Measurements from ENCODE around the gene DNAJB11. TPM values are rescaled to one million over a fixed set of nuclear protein-coding genes. Genes with fewer than 3 reads are reported as not detected.
A peak's percentile ranks its signal among the peaks of the same experiment; 100 is the strongest.

Gene DNAJB11
- total RNA-seq, 1 experiment from 2014 or later, result 54.3 TPM

DNA sequence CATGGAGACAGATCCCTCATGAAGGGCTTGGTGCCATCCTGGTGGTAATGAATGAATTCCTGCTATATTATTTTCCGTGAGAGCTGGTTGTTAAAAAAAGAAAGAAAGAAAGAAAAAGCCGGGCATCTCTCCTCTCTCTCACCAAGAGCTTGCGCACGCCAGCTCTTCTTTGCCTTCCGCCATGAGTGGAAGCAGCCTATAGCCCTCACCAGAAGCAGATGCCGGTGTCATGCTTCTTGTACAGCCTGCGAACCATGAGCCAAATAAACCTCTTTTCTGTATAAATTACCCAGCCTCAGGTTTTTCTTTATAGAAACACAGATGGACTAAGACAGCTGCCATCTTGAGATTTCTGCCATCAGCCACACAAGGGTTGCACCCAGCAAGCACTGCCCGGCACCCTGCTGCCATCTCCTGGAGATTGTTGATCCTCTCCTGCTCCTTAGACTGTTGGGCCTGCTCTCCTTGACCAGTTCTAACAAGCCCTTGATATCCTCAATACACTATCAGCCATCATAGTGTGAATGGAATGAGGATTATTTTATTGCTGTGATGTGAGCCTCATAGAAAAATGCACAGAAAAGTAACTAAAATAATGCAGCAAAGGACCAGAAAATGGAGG, 38.8 kb downstream of the DNAJB11 start:
- Histone ChIP-seq H3K9me2 (ENCODE audit: insufficient read depth) (no peaks in the 10 kb centered on the region), H3K79me2 (ENCODE audit: insufficient read depth, low read length) (no peaks in the 10 kb centered on the region), H3K27ac (ENCODE audit: low read depth, low read length) (no peak overlapping the region), H3K9me3 (ENCODE audit: control insufficient read depth in 1 of 2, insufficient read depth in 1 of 2, low read depth in 1 of 2, low read length in 2 of 2) (no peaks in the 10 kb centered on the region), H3K4me1 (ENCODE audit: control insufficient read depth in 1 of 2, insufficient read depth in 2 of 2, low read length in 2 of 2) (peaks cover 0 to 1% of the 10 kb centered on the region in 2 experiments; a peak in 1 of 4 replicates), H3K36me3 (ENCODE audit: control insufficient read depth in 1 of 2, insufficient read depth in 2 of 2, low read length in 2 of 2) (no peaks in the 10 kb centered on the region), H3K27me3 (ENCODE audit: insufficient read depth, low read length) (no peaks in the 10 kb centered on the region), H4K20me1 (ENCODE audit: insufficient read depth) (no peaks in the 10 kb centered on the region), H3K4me2 (ENCODE audit: low read length) (no peak overlapping the region), H2AFZ (ENCODE audit: low read depth, low read length, poor library complexity, severe bottlenecking) (peak overlapping the region; percentile 54), H3K4me3 (replicated peaks in 1 of 2; ENCODE audit: low read depth in 1 of 2, low read length in 2 of 2) (no peak overlapping the region), H3K9ac (ENCODE audit: low read length) (no peak overlapping the region)
- no TSS peak for BruUV-seq (replicated peaks)
- peak; percentile 97 for ATAC-seq
- DNase-seq (ENCODE audit: low read depth, low spot score), result peak; percentile 41
- RAD21 ChIA-PET (ENCODE audit: low non-redundant PET in 1 of 2, low total read pairs in 2 of 2, uncharacterized antibody in 2 of 2, unreplicated experiment in 2 of 2), result no interaction called here
- TF ChIP-seq RAD21 (IDR thresholded peaks at IDR 0.05; ENCODE audit: low read depth) (peak; percentile 68), YY1 (IDR thresholded peaks at IDR 0.05; ENCODE audit: extremely low read depth, insufficient replicate concordance, low read depth, low read length) (peak; percentile 65), EZH2phosphoT487 (IDR thresholded peaks at IDR 0.05; ENCODE audit: borderline replicate concordance) (no peak), JUND (IDR thresholded peaks at IDR 0.05) (no peak)
- TF ChIP-seq, protein P1, sequence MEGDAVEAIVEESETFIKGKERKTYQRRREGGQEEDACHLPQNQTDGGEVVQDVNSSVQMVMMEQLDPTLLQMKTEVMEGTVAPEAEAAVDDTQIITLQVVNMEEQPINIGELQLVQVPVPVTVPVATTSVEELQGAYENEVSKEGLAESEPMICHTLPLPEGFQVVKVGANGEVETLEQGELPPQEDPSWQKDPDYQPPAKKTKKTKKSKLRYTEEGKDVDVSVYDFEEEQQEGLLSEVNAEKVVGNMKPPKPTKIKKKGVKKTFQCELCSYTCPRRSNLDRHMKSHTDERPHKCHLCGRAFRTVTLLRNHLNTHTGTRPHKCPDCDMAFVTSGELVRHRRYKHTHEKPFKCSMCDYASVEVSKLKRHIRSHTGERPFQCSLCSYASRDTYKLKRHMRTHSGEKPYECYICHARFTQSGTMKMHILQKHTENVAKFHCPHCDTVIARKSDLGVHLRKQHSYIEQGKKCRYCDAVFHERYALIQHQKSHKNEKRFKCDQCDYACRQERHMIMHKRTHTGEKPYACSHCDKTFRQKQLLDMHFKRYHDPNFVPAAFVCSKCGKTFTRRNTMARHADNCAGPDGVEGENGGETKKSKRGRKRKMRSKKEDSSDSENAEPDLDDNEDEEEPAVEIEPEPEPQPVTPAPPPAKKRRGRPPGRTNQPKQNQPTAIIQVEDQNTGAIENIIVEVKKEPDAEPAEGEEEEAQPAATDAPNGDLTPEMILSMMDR (IDR thresholded peaks at IDR 0.05 in 2 of 3, conservative IDR thresholded peaks at IDR 0.05 in 1 of 3; ENCODE audit: borderline replicate concordance in 1 of 3, insufficient read depth in 1 of 3, low read depth in 2 of 3, low read length in 2 of 3), result peak; percentile 47 to 55 (median 50); a peak in 5 of 6 replicates
- POLR2A ChIA-PET, result interaction anchor here (1.4 kb wide), 1 partner anchor 39 kb away, joined by 7 read pairs; the partner anchor contains the start of gene DNAJB11
- intact Hi-C loops (cut with micrococcal nuclease), result no loop called here
- CTCF ChIA-PET, result interaction anchor here (1.0 to 8.4 kb wide), 6 partner anchors 9 to 632 kb away, joined by 3 to 64 read pairs (median 6); no protein-coding TSS in a partner anchor

DNA sequence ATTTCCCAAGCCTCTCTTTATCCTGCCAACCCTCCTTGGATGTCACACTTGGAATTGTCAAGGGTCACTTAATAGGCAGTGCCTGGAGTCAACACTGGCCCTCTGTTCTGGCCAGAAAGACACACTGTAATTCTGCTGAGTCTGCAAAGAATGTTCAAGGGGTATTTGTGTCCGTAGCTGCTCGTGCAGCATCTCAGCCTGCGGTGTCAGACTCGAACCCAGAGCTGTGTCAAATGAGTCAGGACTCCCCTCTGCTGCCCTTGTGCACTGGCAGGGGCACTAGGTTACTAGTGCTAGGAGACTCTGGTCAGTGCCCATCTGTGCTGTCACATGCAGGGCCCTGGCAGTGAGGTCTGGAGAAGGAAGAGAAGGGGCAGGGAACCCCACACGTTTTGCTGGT, 41.5 kb downstream of the DNAJB11 start:
- no peak overlapping the region for H2AFZ ChIP-seq (ENCODE audit: low read depth, low read length, poor library complexity, severe bottlenecking)
- BruUV-seq (replicated peaks), result no TSS peak
- no peak overlapping the region for H3K4me3 ChIP-seq (replicated peaks in 1 of 2; ENCODE audit: low read depth in 1 of 2, low read length in 2 of 2)
- no peaks in the 10 kb centered on the region for H3K36me3 ChIP-seq (ENCODE audit: control insufficient read depth in 1 of 2, insufficient read depth in 2 of 2, low read length in 2 of 2)
- no peaks in the 10 kb centered on the region for H3K79me2 ChIP-seq (ENCODE audit: insufficient read depth, low read length)
- no peaks in the 10 kb centered on the region for H3K27me3 ChIP-seq (ENCODE audit: insufficient read depth, low read length)
- no peaks in the 10 kb centered on the region for H3K9me2 ChIP-seq (ENCODE audit: insufficient read depth)
- DNase-seq (ENCODE audit: low read depth, low spot score) (no peak), ATAC-seq (no peak)
- H3K9ac ChIP-seq (ENCODE audit: low read length), result no peak overlapping the region
- H3K4me2 ChIP-seq (ENCODE audit: low read length), result no peak overlapping the region
- H3K27ac ChIP-seq (ENCODE audit: low read depth, low read length), result no peak overlapping the region
- H3K4me1 ChIP-seq (ENCODE audit: control insufficient read depth in 1 of 2, insufficient read depth in 2 of 2, low read length in 2 of 2), result peaks cover 0 to 14% of the 10 kb centered on the region in 2 experiments; a peak in 2 of 4 replicates
- no peaks in the 10 kb centered on the region for H4K20me1 ChIP-seq (ENCODE audit: insufficient read depth)
- intact Hi-C loops (cut with micrococcal nuclease), result no loop called here
- ChIA-PET POLR2A (no interaction called here), CTCF (interaction anchor here (8.4 kb wide), 1 partner anchor 210 kb away, joined by 64 read pairs; no protein-coding TSS in a partner anchor), RAD21 (ENCODE audit: low non-redundant PET in 1 of 2, low total read pairs in 2 of 2, uncharacterized antibody in 2 of 2, unreplicated experiment in 2 of 2) (no interaction called here)
- no peaks in the 10 kb centered on the region for H3K9me3 ChIP-seq (ENCODE audit: control insufficient read depth in 1 of 2, insufficient read depth in 1 of 2, low read depth in 1 of 2, low read length in 2 of 2)
- TF ChIP-seq YY1 (IDR thresholded peaks at IDR 0.05; ENCODE audit: extremely low read depth, insufficient replicate concordance, low read depth, low read length), result no peak
- TF ChIP-seq TCF7L2 (IDR thresholded peaks at IDR 0.05; ENCODE audit: borderline replicate concordance, extremely low read depth, insufficient read depth, insufficient read length), result no peak
- TF ChIP-seq ZNF274 (IDR thresholded peaks at IDR 0.05; ENCODE audit: low read depth, low read length), result no peak
- TF ChIP-seq, protein P1 (IDR thresholded peaks at IDR 0.05 in 2 of 3, conservative IDR thresholded peaks at IDR 0.05 in 1 of 3; ENCODE audit: borderline replicate concordance in 1 of 3, insufficient read depth in 1 of 3, low read depth in 2 of 3, low read length in 2 of 3), result no peak
- TF ChIP-seq, protein P2, sequence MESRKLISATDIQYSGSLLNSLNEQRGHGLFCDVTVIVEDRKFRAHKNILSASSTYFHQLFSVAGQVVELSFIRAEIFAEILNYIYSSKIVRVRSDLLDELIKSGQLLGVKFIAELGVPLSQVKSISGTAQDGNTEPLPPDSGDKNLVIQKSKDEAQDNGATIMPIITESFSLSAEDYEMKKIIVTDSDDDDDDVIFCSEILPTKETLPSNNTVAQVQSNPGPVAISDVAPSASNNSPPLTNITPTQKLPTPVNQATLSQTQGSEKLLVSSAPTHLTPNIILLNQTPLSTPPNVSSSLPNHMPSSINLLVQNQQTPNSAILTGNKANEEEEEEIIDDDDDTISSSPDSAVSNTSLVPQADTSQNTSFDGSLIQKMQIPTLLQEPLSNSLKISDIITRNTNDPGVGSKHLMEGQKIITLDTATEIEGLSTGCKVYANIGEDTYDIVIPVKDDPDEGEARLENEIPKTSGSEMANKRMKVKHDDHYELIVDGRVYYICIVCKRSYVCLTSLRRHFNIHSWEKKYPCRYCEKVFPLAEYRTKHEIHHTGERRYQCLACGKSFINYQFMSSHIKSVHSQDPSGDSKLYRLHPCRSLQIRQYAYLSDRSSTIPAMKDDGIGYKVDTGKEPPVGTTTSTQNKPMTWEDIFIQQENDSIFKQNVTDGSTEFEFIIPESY (IDR thresholded peaks at IDR 0.05; ENCODE audit: extremely low read depth, insufficient replicate concordance, low read length), result no peak
- no peak for TF ChIP-seq SRF (IDR thresholded peaks at IDR 0.05; ENCODE audit: low read depth)
- TF ChIP-seq, protein P3, sequence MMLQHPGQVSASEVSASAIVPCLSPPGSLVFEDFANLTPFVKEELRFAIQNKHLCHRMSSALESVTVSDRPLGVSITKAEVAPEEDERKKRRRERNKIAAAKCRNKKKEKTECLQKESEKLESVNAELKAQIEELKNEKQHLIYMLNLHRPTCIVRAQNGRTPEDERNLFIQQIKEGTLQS (IDR thresholded peaks at IDR 0.05), result no peak

Data from HCT116 (cell line).